Keratinocyte (primary cell): ENCODE measurements around the gene KIF13A. TPM values are rescaled to one million over a fixed set of nuclear protein-coding genes. Genes with fewer than 3 reads are reported as not detected.
"Not testable (repeated sequence)": the region's sequence is repeated elsewhere in the genome, so short reads cannot be mapped to it uniquely, and the experiment has no call there.

Experiments used
- DNase-seq: peaks from one replicate; pipeline ENCODE4 v3.0.0-alpha.2; 2011; ENCODE audit warnings: low read depth, missing footprints, low spot score
- FAIRE-seq: peaks from 2 replicates; lab custom pipeline; 2011; peaks lifted over from hg19 to GRCh38; lab: Jason Lieb, UNC
- H2AFZ ChIP-seq: 2 replicates; pipeline ENCODE4 v1.6.0; 2012; ENCODE audit warnings: low read length, control low read depth, inconsistent platforms; ENCODE audit not compliant: control insufficient read depth
- H3K27ac ChIP-seq: 2 replicates; pipeline ENCODE4 v1.5.1; 2011; ENCODE audit warnings: low read length; ENCODE audit not compliant: control insufficient read depth, insufficient read depth
- H3K27me3 ChIP-seq: 3 replicates; pipeline ENCODE4 v1.6.0; 2011; ENCODE audit warnings: low read length; ENCODE audit not compliant: control insufficient read depth, insufficient read depth; ENCODE audit errors: extremely low read depth
- H3K36me3 ChIP-seq, 2 experiments: 2 replicates in 1 of 2; 3 replicates in 1 of 2; pipeline ENCODE4 v1.5.1; 2011; ENCODE audit warnings: low read length in 2 of 2, mild to moderate bottlenecking in 1 of 2; ENCODE audit not compliant: control insufficient read depth in 2 of 2, insufficient read depth in 2 of 2; ENCODE audit errors: extremely low read depth in 1 of 2
- H3K4me1 ChIP-seq: 3 replicates; pipeline ENCODE4 v1.5.1; 2011; ENCODE audit warnings: low read length; ENCODE audit not compliant: control insufficient read depth, insufficient read depth; ENCODE audit errors: extremely low read depth
- H3K4me2 ChIP-seq: 3 replicates; pipeline ENCODE4 v1.6.0; 2011; ENCODE audit warnings: low read depth, low read length; ENCODE audit not compliant: control insufficient read depth, insufficient read depth; ENCODE audit errors: extremely low read depth
- H3K4me3 ChIP-seq, 3 experiments: fragments of 200-600 bp in 1 of 3; sonication (generic) in 1 of 3; 2 replicates in 2 of 3; 3 replicates in 1 of 3; pipeline ENCODE4 v1.5.1; 2011 to 2016; ENCODE audit warnings: low read length in 3 of 3, mild to moderate bottlenecking in 3 of 3, control low read depth in 2 of 3, inconsistent platforms in 1 of 3, low read depth in 1 of 3, mixed read lengths in 1 of 3, mixed run types in 1 of 3, moderate library complexity in 1 of 3; ENCODE audit not compliant: control insufficient read depth in 2 of 3, insufficient read depth in 2 of 3; ENCODE audit errors: extremely low read depth in 1 of 3
- H3K79me2 ChIP-seq: 2 replicates; pipeline ENCODE4 v1.6.0; 2012; ENCODE audit warnings: low read length; ENCODE audit not compliant: control insufficient read depth, insufficient read depth
- H3K9ac ChIP-seq: 3 replicates; pipeline ENCODE4 v1.6.0; 2011; ENCODE audit warnings: low read length; ENCODE audit not compliant: control insufficient read depth, insufficient read depth; ENCODE audit errors: extremely low read depth
- H3K9me1 ChIP-seq: 3 replicates; pipeline ENCODE4 v1.6.0; 2011; ENCODE audit warnings: low read length; ENCODE audit not compliant: control insufficient read depth, insufficient read depth; ENCODE audit errors: extremely low read depth
- H3K9me3 ChIP-seq: 2 replicates; pipeline ENCODE4 v1.5.1; 2012; ENCODE audit warnings: low read depth, low read length; ENCODE audit not compliant: control insufficient read depth
- H4K20me1 ChIP-seq: 3 replicates; pipeline ENCODE4 v1.6.0; 2011; ENCODE audit warnings: low read length; ENCODE audit not compliant: control insufficient read depth, insufficient read depth; ENCODE audit errors: extremely low read depth
- EZH2 ChIP-seq: IDR thresholded peaks from one replicate; pipeline ENCODE4 v1.6.1; 2012; ENCODE audit warnings: inconsistent platforms, mild to moderate bottlenecking, low read length, moderate library complexity
- dilution Hi-C: fragments of 300-500 bp; cut with MboI; formaldehyde crosslinking; loops from one replicate; pipeline ENCODE4 v1.7.0; 2020; ENCODE audit warnings: low sequenced_read_pairs; ENCODE audit not compliant: extremely low pct_ligation_motif_present
- polyA plus RNA-seq, 5 experiments: library from polyadenylated mRNA; depleted of rRNA in 3 of 5; stranded (reverse) in 3 of 5; stranded (forward) in 1 of 5; unstranded in 1 of 5; fragments of >200 nt; gene quantifications; 1 replicate in 1 of 5; 2 replicates in 3 of 5; 3 replicates in 1 of 5; pipeline versions ENCODE4 v1.2.1 to v1.2.3, GENCODE V29; 2011 to 2012; ENCODE audit warnings: missing spikeins in 2 of 5, low read depth in 1 of 5, low replicate concordance in 1 of 5
- TF ChIP-seq, protein P1 (sequence below), 3 experiments: IDR thresholded peaks in 1 of 3; conservative IDR thresholded peaks in 1 of 3; optimal IDR thresholded peaks in 1 of 3; 2 replicates in 2 of 3; 3 replicates in 1 of 3; pipeline versions ENCODE3 to v1.5.1; 2011; ENCODE audit warnings: low read length in 3 of 3, mild to moderate bottlenecking in 3 of 3, moderate library complexity in 2 of 3, control low read depth in 1 of 3, inconsistent platforms in 1 of 3; ENCODE audit not compliant: insufficient read depth in 2 of 3; ENCODE audit errors: extremely low read depth in 1 of 3

Gene KIF13A
- polyA plus RNA-seq, 1 donor (not counting 4 experiments of a cell fraction or from before 2014, with no cell fraction given): 96.2 TPM

DNA sequence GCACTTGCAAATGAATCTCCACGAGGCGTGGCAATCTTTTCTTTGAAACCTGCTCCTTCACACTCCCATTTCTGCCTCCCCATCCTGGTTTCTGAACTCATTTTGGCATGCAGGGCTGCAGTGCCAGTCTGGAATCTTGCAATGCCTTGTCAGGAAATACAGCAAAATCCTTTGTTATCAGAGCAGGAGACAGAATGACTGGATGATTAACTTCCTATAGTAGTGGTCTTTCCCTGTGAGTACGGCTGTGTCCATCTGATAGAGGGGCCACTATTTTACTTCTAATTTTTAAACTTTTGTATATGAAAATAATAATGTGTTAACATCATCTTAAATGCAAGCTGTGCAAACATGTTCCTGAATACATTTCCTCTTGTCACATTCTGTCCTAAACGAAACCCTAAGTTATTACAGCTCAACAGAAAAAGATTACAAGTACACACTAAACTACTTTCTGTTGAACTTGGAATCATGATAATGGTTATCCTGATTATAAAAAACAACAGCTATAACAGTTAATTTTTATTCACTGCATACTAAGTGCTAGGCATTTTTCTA is 140.2 kb downstream of the KIF13A start:
- no peak overlapping the region for H3K27ac ChIP-seq
- no peak for FAIRE-seq
- H3K36me3 ChIP-seq: peaks cover 25 to 28% of the 10 kb centered on the region in 2 experiments

GRCh38 chr6:17846762-17847161 is 140.7 kb downstream of the KIF13A start:
- Histone ChIP-seq H3K9ac (no peak overlapping the region), H3K4me1 (peaks cover 9% of the 10 kb centered on the region), H3K27ac (no peak overlapping the region), H3K9me1 (no peaks in the 10 kb centered on the region), H3K4me2 (no peak overlapping the region), H2AFZ (no peak overlapping the region), H3K9me3 (no peaks in the 10 kb centered on the region), H3K36me3 (peaks cover 26 to 28% of the 10 kb centered on the region in 2 experiments), H3K27me3 (no peaks in the 10 kb centered on the region), H4K20me1 (no peaks in the 10 kb centered on the region), H3K4me3 (no peak overlapping the region), H3K79me2 (no peaks in the 10 kb centered on the region)
- DNase-seq (no peak), FAIRE-seq (no peak)
- no peak for TF ChIP-seq EZH2
- dilution Hi-C loops: no loop called here

More for the DNA sequence above, 140.2 kb downstream of the KIF13A start:
- Histone ChIP-seq H3K4me3 (no peak overlapping the region), H3K4me2 (no peak overlapping the region), H3K79me2 (no peaks in the 10 kb centered on the region), H4K20me1 (no peaks in the 10 kb centered on the region), H3K4me1 (peaks cover 9% of the 10 kb centered on the region), H3K27me3 (no peaks in the 10 kb centered on the region), H3K9me1 (no peaks in the 10 kb centered on the region), H3K9me3 (no peaks in the 10 kb centered on the region), H3K9ac (no peak overlapping the region), H2AFZ (no peak overlapping the region)
- TF ChIP-seq, protein P1, sequence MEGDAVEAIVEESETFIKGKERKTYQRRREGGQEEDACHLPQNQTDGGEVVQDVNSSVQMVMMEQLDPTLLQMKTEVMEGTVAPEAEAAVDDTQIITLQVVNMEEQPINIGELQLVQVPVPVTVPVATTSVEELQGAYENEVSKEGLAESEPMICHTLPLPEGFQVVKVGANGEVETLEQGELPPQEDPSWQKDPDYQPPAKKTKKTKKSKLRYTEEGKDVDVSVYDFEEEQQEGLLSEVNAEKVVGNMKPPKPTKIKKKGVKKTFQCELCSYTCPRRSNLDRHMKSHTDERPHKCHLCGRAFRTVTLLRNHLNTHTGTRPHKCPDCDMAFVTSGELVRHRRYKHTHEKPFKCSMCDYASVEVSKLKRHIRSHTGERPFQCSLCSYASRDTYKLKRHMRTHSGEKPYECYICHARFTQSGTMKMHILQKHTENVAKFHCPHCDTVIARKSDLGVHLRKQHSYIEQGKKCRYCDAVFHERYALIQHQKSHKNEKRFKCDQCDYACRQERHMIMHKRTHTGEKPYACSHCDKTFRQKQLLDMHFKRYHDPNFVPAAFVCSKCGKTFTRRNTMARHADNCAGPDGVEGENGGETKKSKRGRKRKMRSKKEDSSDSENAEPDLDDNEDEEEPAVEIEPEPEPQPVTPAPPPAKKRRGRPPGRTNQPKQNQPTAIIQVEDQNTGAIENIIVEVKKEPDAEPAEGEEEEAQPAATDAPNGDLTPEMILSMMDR (optimal IDR thresholded peaks at IDR 0.05 in 1 of 3, IDR thresholded peaks at IDR 0.05 in 1 of 3, conservative IDR thresholded peaks at IDR 0.05 in 1 of 3; ENCODE audit: extremely low read depth in 1 of 3, insufficient read depth in 2 of 3, low read length in 3 of 3): no peak
- TF ChIP-seq EZH2: no peak
- dilution Hi-C loops: no loop called here
- DNase-seq: no peak

DNA sequence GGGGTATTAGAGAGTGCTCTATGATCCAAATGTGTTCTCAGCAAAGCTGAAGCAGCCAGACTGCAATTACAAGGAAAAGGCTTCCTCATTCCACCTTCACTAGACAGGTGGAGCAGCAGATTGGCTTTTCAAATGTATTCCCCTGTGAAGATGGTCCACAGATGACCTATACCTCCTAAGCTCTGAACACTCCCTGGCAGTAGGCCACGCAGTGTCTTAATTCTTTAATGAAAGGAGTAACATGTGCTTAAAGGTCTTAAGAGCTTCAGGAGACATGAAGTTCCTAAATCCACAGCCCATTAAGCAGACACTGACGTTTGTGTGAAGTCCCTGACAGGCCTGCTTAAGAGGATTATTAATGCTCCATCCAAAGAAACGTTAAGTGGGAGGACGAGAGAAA is 141.8 kb downstream of the KIF13A start:
- TF ChIP-seq, protein P1 (optimal IDR thresholded peaks at IDR 0.05 in 1 of 3, IDR thresholded peaks at IDR 0.05 in 1 of 3, conservative IDR thresholded peaks at IDR 0.05 in 1 of 3; ENCODE audit: extremely low read depth in 1 of 3, insufficient read depth in 2 of 3, low read length in 3 of 3): no peak
- no peak for TF ChIP-seq EZH2
- H4K20me1 ChIP-seq: no peaks in the 10 kb centered on the region
- no peak for DNase-seq
- H3K4me1 ChIP-seq: peaks cover 3% of the 10 kb centered on the region
- H2AFZ ChIP-seq: no peak overlapping the region
- FAIRE-seq: no peak
- no peaks in the 10 kb centered on the region for H3K9me1 ChIP-seq
- no peak overlapping the region for H3K9ac ChIP-seq
- peaks cover 20 to 33% of the 10 kb centered on the region in 2 experiments for H3K36me3 ChIP-seq
- dilution Hi-C loops: no loop called here
- no peaks in the 10 kb centered on the region for H3K9me3 ChIP-seq
- no peak overlapping the region for H3K4me2 ChIP-seq
- no peaks in the 10 kb centered on the region for H3K27me3 ChIP-seq
- H3K79me2 ChIP-seq: no peaks in the 10 kb centered on the region
- no peak overlapping the region for H3K4me3 ChIP-seq
- H3K27ac ChIP-seq: no peak overlapping the region

GRCh38 chr6:17844967-17845366 is 142.5 kb downstream of the KIF13A start:
- dilution Hi-C loops, H3K27me3 ChIP-seq, H3K9me3 ChIP-seq, H3K4me2 ChIP-seq, H4K20me1 ChIP-seq, H3K79me2 ChIP-seq, H3K9ac ChIP-seq, H3K4me3 ChIP-seq, H3K4me1 ChIP-seq, DNase-seq, H2AFZ ChIP-seq, FAIRE-seq, H3K9me1 ChIP-seq, H3K27ac ChIP-seq: not testable (repeated sequence)
- peaks cover 19 to 31% of the 10 kb centered on the region in 2 experiments for H3K36me3 ChIP-seq
